ENCODE measurements around the gene UGGT1. TPM values are rescaled to one million over a fixed set of nuclear protein-coding genes. Genes with fewer than 3 reads are reported as not detected.

The UGGT1 gene
- total and polyA plus RNA-seq, 4 donors, result 6.7 to 74.7 (median 32.4) TPM

GRCh38 chr2:128058114-128058513, 32.9 kb upstream of the UGGT1 start (continued):
- TF ChIP-seq FOXA2 (IDR thresholded peaks at IDR 0.05), result no peak
- no peak for TF ChIP-seq EGR1 (IDR thresholded peaks at IDR 0.05; ENCODE audit: low read depth in 2 of 2)

- 93% methylated on average over 8 of the region's 8 CpGs for WGBS
- H3K36me3 ChIP-seq (ENCODE audit: control insufficient read depth in 4 of 4, insufficient read depth in 3 of 4, low read depth in 1 of 4, low read length in 3 of 4), result no peaks in the 10 kb centered on the region
- no peaks in the 10 kb centered on the region for H3K27me3 ChIP-seq (ENCODE audit: control insufficient read depth in 4 of 4, insufficient read depth in 4 of 4, low read length in 3 of 4)
- H3K4me3 ChIP-seq (ENCODE audit: low read depth in 1 of 3, low read length in 3 of 3), result no peak overlapping the region
- no peaks in the 10 kb centered on the region for H3K4me1 ChIP-seq (ENCODE audit: control insufficient read depth in 4 of 4, insufficient read depth in 4 of 4, low read length in 3 of 4)
- H3K27ac ChIP-seq (ENCODE audit: low read depth in 1 of 2, low read length in 2 of 2), result no peak overlapping the region
- no peak overlapping the region for H3K9ac ChIP-seq (ENCODE audit: low read depth in 1 of 2, low read length in 2 of 2)
- no peak for TF ChIP-seq RAD21 (IDR thresholded peaks at IDR 0.05)
- TF ChIP-seq RXRA (IDR thresholded peaks at IDR 0.05), result no peak
- TF ChIP-seq YY1 (IDR thresholded peaks at IDR 0.05), result no peak
- TF ChIP-seq GABPA (IDR thresholded peaks at IDR 0.05 in 1 of 2, conservative IDR thresholded peaks at IDR 0.05 in 1 of 2), result no peak
- TF ChIP-seq SP1 (IDR thresholded peaks at IDR 0.05), result no peak
- TF ChIP-seq HNF4A (conservative IDR thresholded peaks at IDR 0.05), result no peak
- TF ChIP-seq TAF1 (conservative IDR thresholded peaks at IDR 0.05), result no peak
- no peak for TF ChIP-seq FOXA1 (IDR thresholded peaks at IDR 0.05)
- TF ChIP-seq ATF3 (IDR thresholded peaks at IDR 0.05), result no peak
- no peak for TF ChIP-seq HNF4G (IDR thresholded peaks at IDR 0.05)
- TF ChIP-seq NR2F2 (IDR thresholded peaks at IDR 0.05), result no peak
- no peak for DNase-seq (ENCODE audit: low spot score)
- H3K9me3 ChIP-seq (ENCODE audit: control insufficient read depth in 4 of 4, low read length in 3 of 4), result no peaks in the 10 kb centered on the region
These were observed 28.4 kb upstream of the UGGT1 start for GRCh38 chr2:128062571-128062970.

GRCh38 chr2:128064353-128064752, 26.6 kb upstream of the UGGT1 start:
- Histone ChIP-seq H3K36me3 (ENCODE audit: control insufficient read depth in 4 of 4, insufficient read depth in 3 of 4, low read depth in 1 of 4, low read length in 3 of 4) (no peaks in the 10 kb centered on the region), H3K9ac (ENCODE audit: low read depth in 1 of 2, low read length in 2 of 2) (no peak overlapping the region), H3K4me3 (ENCODE audit: low read depth in 1 of 3, low read length in 3 of 3) (no peak overlapping the region), H3K27ac (ENCODE audit: low read depth in 1 of 2, low read length in 2 of 2) (no peak overlapping the region), H3K9me3 (ENCODE audit: control insufficient read depth in 4 of 4, low read length in 3 of 4) (no peaks in the 10 kb centered on the region), H3K4me1 (ENCODE audit: control insufficient read depth in 4 of 4, insufficient read depth in 4 of 4, low read length in 3 of 4) (no peaks in the 10 kb centered on the region), H3K27me3 (ENCODE audit: control insufficient read depth in 4 of 4, insufficient read depth in 4 of 4, low read length in 3 of 4) (no peaks in the 10 kb centered on the region)
- DNase-seq (ENCODE audit: low spot score), result no peak
- 96% methylated on average over 1 of the region's 1 CpG for WGBS
- TF ChIP-seq SP1 (IDR thresholded peaks at IDR 0.05) (no peak), HNF4A (conservative IDR thresholded peaks at IDR 0.05) (no peak), MAX (IDR thresholded peaks at IDR 0.05) (no peak), RXRA (IDR thresholded peaks at IDR 0.05) (no peak), NR2F2 (IDR thresholded peaks at IDR 0.05) (no peak), FOXA2 (IDR thresholded peaks at IDR 0.05) (no peak), RAD21 (IDR thresholded peaks at IDR 0.05) (no peak), ATF3 (IDR thresholded peaks at IDR 0.05) (no peak), GABPA (IDR thresholded peaks at IDR 0.05 in 1 of 2, conservative IDR thresholded peaks at IDR 0.05 in 1 of 2) (no peak)

GRCh38 chr2:128069769-128070168, 21.2 kb upstream of the UGGT1 start:
- Histone ChIP-seq H3K36me3 (ENCODE audit: control insufficient read depth in 4 of 4, insufficient read depth in 3 of 4, low read depth in 1 of 4, low read length in 3 of 4) (no peaks in the 10 kb centered on the region), H3K4me1 (ENCODE audit: control insufficient read depth in 4 of 4, insufficient read depth in 4 of 4, low read length in 3 of 4) (no peaks in the 10 kb centered on the region), H3K27me3 (ENCODE audit: control insufficient read depth in 4 of 4, insufficient read depth in 4 of 4, low read length in 3 of 4) (no peaks in the 10 kb centered on the region), H3K9me3 (ENCODE audit: control insufficient read depth in 4 of 4, low read length in 3 of 4) (no peaks in the 10 kb centered on the region), H3K9ac (ENCODE audit: low read depth in 1 of 2, low read length in 2 of 2) (no peak overlapping the region), H3K27ac (ENCODE audit: low read depth in 1 of 2, low read length in 2 of 2) (no peak overlapping the region), H3K4me3 (ENCODE audit: low read depth in 1 of 3, low read length in 3 of 3) (no peak overlapping the region)
- 83% methylated on average over 5 of the region's 5 CpGs for WGBS
- DNase-seq (ENCODE audit: low spot score), result no peak
- no peak for TF ChIP-seq NR2F2 (IDR thresholded peaks at IDR 0.05)
- no peak for TF ChIP-seq JUND (IDR thresholded peaks at IDR 0.05)
- no peak for TF ChIP-seq GABPA (IDR thresholded peaks at IDR 0.05 in 1 of 2, conservative IDR thresholded peaks at IDR 0.05 in 1 of 2)
- TF ChIP-seq CTCF (IDR thresholded peaks at IDR 0.05; ENCODE audit: low read depth, low read length, missing input control), result no peak
- no peak for TF ChIP-seq HNF4A (conservative IDR thresholded peaks at IDR 0.05)
- no peak for TF ChIP-seq EGR1 (IDR thresholded peaks at IDR 0.05; ENCODE audit: low read depth in 2 of 2)
- TF ChIP-seq ATF3 (IDR thresholded peaks at IDR 0.05), result no peak
- no peak for TF ChIP-seq RXRA (IDR thresholded peaks at IDR 0.05)
- TF ChIP-seq REST (IDR thresholded peaks at IDR 0.05), result no peak
- no peak for TF ChIP-seq MAX (IDR thresholded peaks at IDR 0.05)
- no peak for TF ChIP-seq FOXA2 (IDR thresholded peaks at IDR 0.05)
- no peak for TF ChIP-seq YY1 (IDR thresholded peaks at IDR 0.05)

All from liver (tissue), 9 donors.